Fibroblast of mammary gland (primary cell): ENCODE measurements around the gene LTBP1.

Experiments
- DNase-seq: peaks from one replicate; pipeline ENCODE4 v3.0.0-alpha.2; 2010; ENCODE audit warnings: low read depth
- H3K4me3 ChIP-seq: 2 replicates; pipeline ENCODE4 v1.5.1; 2011; ENCODE audit warnings: low read depth, mild to moderate bottlenecking, low read length, moderate library complexity; ENCODE audit not compliant: control insufficient read depth
- CTCF ChIP-seq: conservative IDR thresholded peaks from 2 replicates; pipeline ENCODE4 v1.5.1; 2011; ENCODE audit warnings: low read depth, low read length, inconsistent platforms; ENCODE audit not compliant: control insufficient read depth, insufficient read depth

LTBP1 gene

GRCh38 chr2:33077844-33078243 lies 131.1 kb downstream of the LTBP1 start:
- H3K4me3 ChIP-seq = no peak overlapping the region
- no peak for DNase-seq
- no peak for TF ChIP-seq CTCF

- DNase-seq = no peak
- no peak for TF ChIP-seq CTCF
- H3K4me3 ChIP-seq = no peak overlapping the region
Observed at GRCh38 chr2:33081691-33082090, 134.9 kb downstream of the LTBP1 start.

- no peak for DNase-seq
Observed at GRCh38 chr2:33083699-33084387, 137.1 kb downstream of the LTBP1 start.

GRCh38 chr2:33084433-33084832 lies 137.7 kb downstream of the LTBP1 start:
- no peak overlapping the region for H3K4me3 ChIP-seq
- DNase-seq = no peak
- TF ChIP-seq CTCF = no peak

More at GRCh38 chr2:33083699-33084387, 137.1 kb downstream of the LTBP1 start:
- H3K4me3 ChIP-seq = no peak overlapping the region
- no peak for TF ChIP-seq CTCF

GRCh38 chr2:33085646-33086045 lies 138.9 kb downstream of the LTBP1 start:
- no peak overlapping the region for H3K4me3 ChIP-seq
- DNase-seq = peak; percentile 80
- no peak for TF ChIP-seq CTCF

GRCh38 chr2:33086400-33087015 lies 139.8 kb downstream of the LTBP1 start:
- DNase-seq = peak; percentile 36
- TF ChIP-seq CTCF = peak; percentile 11
- H3K4me3 ChIP-seq = no peak overlapping the region
